ENCODE results near the gene CEBPZOS. TPM values are rescaled to one million over a fixed set of nuclear protein-coding genes. Genes with fewer than 3 reads are reported as not detected.

CEBPZOS gene
- total RNA-seq, 1 experiment from 2014 or later = 1.5 TPM

DNA sequence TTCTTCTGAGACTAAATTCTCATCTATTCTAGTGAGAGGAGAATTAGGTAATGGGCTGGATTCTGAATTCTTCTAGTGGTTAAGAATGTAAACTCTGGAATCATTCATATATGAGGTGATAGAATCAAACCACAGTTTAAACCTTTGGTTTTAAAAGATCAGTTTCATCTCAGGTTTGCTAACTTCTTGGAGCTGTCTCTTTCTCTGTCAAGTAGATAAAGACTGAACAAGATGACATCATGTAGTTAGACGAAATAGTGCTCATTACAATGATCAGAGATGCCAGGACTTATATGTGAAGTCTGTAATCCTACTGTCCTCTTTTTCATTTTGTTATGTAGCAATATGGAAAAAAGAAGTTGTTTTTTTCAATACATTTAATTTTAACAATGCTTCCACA is 4.9 kb downstream of the CEBPZOS start:
- H3K27ac Mint-ChIP-seq = peak overlapping the region in 1 of 3 experiments; percentile 94; a peak in 1 of 7 replicates
- peaks cover 44 to 55% (median 52%) of the 10 kb centered on the region in 3 experiments for H3K36me3 Mint-ChIP-seq (ENCODE audit: insufficient read depth in 1 of 3, low read depth in 3 of 3)
- no peak overlapping the region for H4K8ac ChIP-seq (replicated peaks; ENCODE audit: insufficient read length, low read depth, low read length)
- H3K56ac ChIP-seq (ENCODE audit: insufficient read length, low read depth, low read length) = no peak overlapping the region
- no peak overlapping the region for H2BK120ac ChIP-seq (ENCODE audit: low read depth, low read length, poor library complexity, severe bottlenecking)
- H3K9me3 Mint-ChIP-seq = peaks cover 17 to 23% of the 10 kb centered on the region in 2 experiments
- H3K4me1 Mint-ChIP-seq = peaks cover 42 to 49% of the 10 kb centered on the region in 2 experiments
- no peak overlapping the region for H3K27ac ChIP-seq (ENCODE audit: insufficient read length, low read depth, low read length)
- H3K4me3 Mint-ChIP-seq = no peak overlapping the region
- peaks cover 6% of the 10 kb centered on the region for H3K9me3 ChIP-seq (ENCODE audit: control insufficient read depth, low read depth, low read length)
- no peaks in the 10 kb centered on the region for H3K23me2 ChIP-seq (ENCODE audit: insufficient read length, low read depth, low read length, poor library complexity, severe bottlenecking)
- no peak overlapping the region for H2BK5ac ChIP-seq (ENCODE audit: insufficient read length, low read length)
- no peaks in the 10 kb centered on the region for H3K27me3 Mint-ChIP-seq (ENCODE audit: low read depth)
- H3K4me2 ChIP-seq (ENCODE audit: insufficient read depth, insufficient read length, low read length) = no peak overlapping the region
- no peak overlapping the region for H3K18ac ChIP-seq (ENCODE audit: insufficient read length, low read depth, low read length)
- H2BK15ac ChIP-seq (ENCODE audit: low read depth, low read length) = no peak overlapping the region
- DNase-seq = no peak
- H4K20me1 ChIP-seq (ENCODE audit: control insufficient read depth, insufficient read depth, insufficient read length) = no peaks in the 10 kb centered on the region
- H3K9ac ChIP-seq (ENCODE audit: extremely low read depth, insufficient read length, low read length) = no peak overlapping the region
- H2BK12ac ChIP-seq (ENCODE audit: insufficient read length, low read depth, low read length) = no peak overlapping the region
- H2BK20ac ChIP-seq (ENCODE audit: low read depth, low read length, poor library complexity, severe bottlenecking) = no peak overlapping the region
- H4K91ac ChIP-seq (ENCODE audit: insufficient read length, low read depth, low read length) = no peak overlapping the region
- H3K14ac ChIP-seq (ENCODE audit: insufficient read depth, low read length) = no peak overlapping the region
- no peak overlapping the region for H3K4ac ChIP-seq (ENCODE audit: low read depth, low read length)
- peaks cover 3% of the 10 kb centered on the region; the same call in 1 of the 2 replicates for H3K4me1 ChIP-seq (ENCODE audit: insufficient read depth, low read length)
- no peaks in the 10 kb centered on the region for H3K79me1 ChIP-seq (ENCODE audit: insufficient read depth, low read depth, low read length, poor library complexity, severe bottlenecking)
- no peaks in the 10 kb centered on the region for H3K27me3 ChIP-seq (ENCODE audit: insufficient read depth, low read length)
- peaks cover 2% of the 10 kb centered on the region; the same call in 1 of the 2 replicates for H3K79me2 ChIP-seq (ENCODE audit: insufficient read depth, low read length)
- H3K23ac ChIP-seq (ENCODE audit: insufficient read length, low read depth, low read length) = no peak overlapping the region
- no peak overlapping the region for H2AK5ac ChIP-seq (ENCODE audit: insufficient read length, low read length)
- H3T11ph ChIP-seq (ENCODE audit: low read length) = no peak overlapping the region
- H4K5ac ChIP-seq (ENCODE audit: insufficient read length, low read depth, low read length) = no peak overlapping the region
- no CpG with 5 or more reads among the region's 1 CpG for WGBS (ENCODE audit: extremely low coverage, insufficient read length, low lambda C conversion rate)
- no peak overlapping the region for H2AFZ ChIP-seq (ENCODE audit: low read length)
- TF ChIP-seq CTCF (conservative IDR thresholded peaks at IDR 0.05) = no peak
